Right lobe of liver (tissue), 4 donors: ENCODE data around the gene CHMP6.

ENCODE experiments used
- POLR2A ChIP-seq: fragments of 450-650 bp; IDR thresholded peaks from one replicate; pipeline ENCODE4 v1.6.1; 2017; ENCODE audit warnings: antibody characterized with exemption, mild to moderate bottlenecking
- TF ChIP-seq, protein P1 (sequence below), 4 donors: fragments of 200-600 bp in 3 of 4; fragments of 450-650 bp in 1 of 4; IDR thresholded peaks; one replicate each; pipeline versions ENCODE4 v1.5.1 to v1.8.0; 2016 to 2022; ENCODE audit warnings: antibody characterized with exemption in 4 of 4, mild to moderate bottlenecking in 2 of 4
- donor health status: DM: no; HTN: no; CAD: no.
- donor health status: DM: no; HTN: no; CAD: no.
- donor health status: DM: no; HTN: yes; CAD: no.

DNA sequence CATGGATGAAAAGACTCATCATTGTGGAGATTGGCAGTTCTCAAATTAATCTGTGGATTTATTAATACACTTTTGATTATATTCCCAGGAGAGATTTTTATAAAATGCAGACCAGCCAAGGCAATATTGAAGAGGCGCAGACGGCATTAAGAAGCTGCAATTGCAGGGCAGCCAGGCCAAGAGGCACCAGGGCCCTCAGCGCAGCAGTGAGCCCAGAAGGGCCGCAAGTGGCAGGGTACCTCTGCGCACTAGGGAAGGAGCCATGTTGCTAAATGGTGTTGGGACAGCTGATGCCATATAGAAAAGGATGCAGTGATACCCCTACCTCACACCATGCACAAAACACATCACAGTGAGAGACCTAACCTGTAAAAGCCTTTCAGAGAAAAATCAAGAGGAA lies 36.6 kb upstream of the CHMP6 start:
- TF ChIP-seq, protein P1, sequence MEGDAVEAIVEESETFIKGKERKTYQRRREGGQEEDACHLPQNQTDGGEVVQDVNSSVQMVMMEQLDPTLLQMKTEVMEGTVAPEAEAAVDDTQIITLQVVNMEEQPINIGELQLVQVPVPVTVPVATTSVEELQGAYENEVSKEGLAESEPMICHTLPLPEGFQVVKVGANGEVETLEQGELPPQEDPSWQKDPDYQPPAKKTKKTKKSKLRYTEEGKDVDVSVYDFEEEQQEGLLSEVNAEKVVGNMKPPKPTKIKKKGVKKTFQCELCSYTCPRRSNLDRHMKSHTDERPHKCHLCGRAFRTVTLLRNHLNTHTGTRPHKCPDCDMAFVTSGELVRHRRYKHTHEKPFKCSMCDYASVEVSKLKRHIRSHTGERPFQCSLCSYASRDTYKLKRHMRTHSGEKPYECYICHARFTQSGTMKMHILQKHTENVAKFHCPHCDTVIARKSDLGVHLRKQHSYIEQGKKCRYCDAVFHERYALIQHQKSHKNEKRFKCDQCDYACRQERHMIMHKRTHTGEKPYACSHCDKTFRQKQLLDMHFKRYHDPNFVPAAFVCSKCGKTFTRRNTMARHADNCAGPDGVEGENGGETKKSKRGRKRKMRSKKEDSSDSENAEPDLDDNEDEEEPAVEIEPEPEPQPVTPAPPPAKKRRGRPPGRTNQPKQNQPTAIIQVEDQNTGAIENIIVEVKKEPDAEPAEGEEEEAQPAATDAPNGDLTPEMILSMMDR (IDR thresholded peaks at IDR 0.05) = no peak
- no peak for TF ChIP-seq POLR2A
